MM.1S (cell line): Measurements from ENCODE around the gene MAGEB17.
A peak's percentile ranks its signal among the peaks of the same experiment; 100 is the strongest.

Source experiments
- DNase-seq: peaks from one replicate; pipeline ENCODE4 v3.0.0-alpha.2; 2015
- H2AFZ ChIP-seq: fragments of 300-600 bp; sonication (generic); 2 replicates; pipeline ENCODE4 v1.6.0; 2016; ENCODE audit warnings: antibody characterized with exemption, low read length
- H3F3A ChIP-seq: fragments of 300-600 bp; sonication (generic); 2 replicates; pipeline ENCODE4 v1.6.1; 2016; ENCODE audit warnings: mild to moderate bottlenecking, antibody characterized with exemption, low read length, moderate library complexity, mixed read lengths; ENCODE audit not compliant: insufficient read depth
- H3K27ac ChIP-seq: fragments of 300-600 bp; sonication (generic); 2 replicates; pipeline ENCODE4 v1.5.1; 2016; ENCODE audit warnings: mild to moderate bottlenecking, low read length
- H3K27me3 ChIP-seq: fragments of 300-600 bp; sonication (generic); replicated peaks from 2 replicates; pipeline ENCODE4 v1.6.0; 2016; ENCODE audit warnings: low read length; ENCODE audit not compliant: insufficient read depth
- H3K36me3 ChIP-seq: fragments of 300-600 bp; sonication (generic); replicated peaks from 2 replicates; pipeline ENCODE4 v1.6.1; 2016; ENCODE audit warnings: mild to moderate bottlenecking, low read length, mixed read lengths; ENCODE audit not compliant: insufficient read depth
- H3K4me1 ChIP-seq: fragments of 300-600 bp; sonication (generic); 2 replicates; pipeline ENCODE4 v1.6.1; 2016; ENCODE audit warnings: low read length, mixed read lengths
- H3K4me2 ChIP-seq: fragments of 300-600 bp; sonication (generic); 2 replicates; pipeline ENCODE4 v1.6.0; 2016; ENCODE audit warnings: low read depth, low read length
- H3K4me3 ChIP-seq: fragments of 300-600 bp; sonication (generic); 2 replicates; pipeline ENCODE4 v1.5.1; 2016; ENCODE audit warnings: low read length, mixed read lengths
- H3K79me2 ChIP-seq: fragments of 300-600 bp; sonication (generic); 2 replicates; pipeline ENCODE4 v1.6.1; 2016; ENCODE audit warnings: mixed run types, low read length, mixed read lengths
- H3K9ac ChIP-seq: fragments of 300-600 bp; sonication (generic); 2 replicates; pipeline ENCODE4 v1.6.1; 2016; ENCODE audit warnings: low read length, mixed read lengths
- H3K9me2 ChIP-seq: fragments of 300-600 bp; sonication (generic); replicated peaks from 2 replicates; pipeline ENCODE4 v1.6.1; 2016; ENCODE audit warnings: mild to moderate bottlenecking, low read length, mixed read lengths; ENCODE audit not compliant: insufficient read depth
- H3K9me3 ChIP-seq: fragments of 300-600 bp; sonication (generic); replicated peaks from 2 replicates; pipeline ENCODE4 v1.6.1; 2016; ENCODE audit warnings: mild to moderate bottlenecking, low read length, mixed read lengths; ENCODE audit not compliant: insufficient read depth
- H4K20me1 ChIP-seq: fragments of 300-600 bp; sonication (generic); 2 replicates; pipeline ENCODE4 v1.6.1; 2016; ENCODE audit warnings: mild to moderate bottlenecking, low read length, moderate library complexity, mixed read lengths; ENCODE audit not compliant: insufficient read depth
- CTCF ChIP-seq: fragments of 300-600 bp; sonication (generic); IDR thresholded peaks from 2 replicates; pipeline ENCODE4 v1.5.1; 2016; ENCODE audit warnings: antibody characterized with exemption, low read length, mixed read lengths
- EZH2 ChIP-seq: fragments of 300-600 bp; sonication (generic); optimal IDR thresholded peaks from 2 replicates; pipeline ENCODE3; 2017; ENCODE audit warnings: low read depth, mild to moderate bottlenecking, antibody characterized with exemption, low read length, mixed read lengths
- EZH2phosphoT487 ChIP-seq: fragments of 300-600 bp; sonication (generic); IDR thresholded peaks from 2 replicates; pipeline ENCODE4 v1.6.1; 2018; ENCODE audit warnings: antibody characterized with exemption, low read length

Gene MAGEB17

GRCh38 chrX:16167181-16167580 is at the start of gene MAGEB17:
MAGEB17 (plus strand) TSS chrX:16167481; CDS start chrX:16170383, 2,902 bp downstream.
- Histone ChIP-seq H4K20me1 (no peaks in the 10 kb centered on the region), H3K27me3 (no peaks in the 10 kb centered on the region)

GRCh38 chrX:16119353-16120220 is 47.7 kb upstream of the MAGEB17 start:
- Histone ChIP-seq H4K20me1 (no peaks in the 10 kb centered on the region), H3K4me2 (peak overlapping the region; percentile 78), H3K27me3 (peaks cover 26% of the 10 kb centered on the region), H3K9me2 (no peaks in the 10 kb centered on the region), H2AFZ (no peak overlapping the region), H3K9ac (no peak overlapping the region), H3K36me3 (no peaks in the 10 kb centered on the region), H3K4me1 (peaks cover 18% of the 10 kb centered on the region), H3K4me3 (peak overlapping the region; percentile 37), H3F3A (peaks cover 19% of the 10 kb centered on the region), H3K79me2 (no peaks in the 10 kb centered on the region), H3K27ac (peak overlapping the region; percentile 66; the same call in 1 of the 2 replicates), H3K9me3 (no peaks in the 10 kb centered on the region)
- DNase-seq = peak; percentile 73
- TF ChIP-seq EZH2 = no peak
- no peak for TF ChIP-seq CTCF
- TF ChIP-seq EZH2phosphoT487 = no peak

More at GRCh38 chrX:16167181-16167580, at the start of gene MAGEB17:
- Histone ChIP-seq H3K4me1 (no peaks in the 10 kb centered on the region), H3K4me3 (no peak within 1 kb of the TSS), H3K36me3 (no peaks in the 10 kb centered on the region), H3K79me2 (no peaks in the 10 kb centered on the region), H2AFZ (no peak within 1 kb of the TSS), H3K9ac (no peak within 1 kb of the TSS), H3K9me3 (no peaks in the 10 kb centered on the region), H3K27ac (no peak within 1 kb of the TSS), H3K4me2 (no peak within 1 kb of the TSS), H3K9me2 (no peaks in the 10 kb centered on the region), H3F3A (no peaks in the 10 kb centered on the region)
- DNase-seq = no peak
- no peak for TF ChIP-seq CTCF
- no peak for TF ChIP-seq EZH2phosphoT487
- no peak for TF ChIP-seq EZH2

- Histone ChIP-seq H3K9me2 (no peaks in the 10 kb centered on the region), H3K4me2 (peak overlapping the region; percentile 78), H3K27me3 (peaks cover 34% of the 10 kb centered on the region), H3K9me3 (no peaks in the 10 kb centered on the region), H3K36me3 (no peaks in the 10 kb centered on the region), H3K9ac (no peak overlapping the region), H2AFZ (no peak overlapping the region), H3K79me2 (no peaks in the 10 kb centered on the region), H3K4me1 (peaks cover 19% of the 10 kb centered on the region), H4K20me1 (no peaks in the 10 kb centered on the region), H3K27ac (peak overlapping the region; percentile 66; the same call in 1 of the 2 replicates), H3F3A (peaks cover 19% of the 10 kb centered on the region), H3K4me3 (peak overlapping the region; percentile 37)
- DNase-seq = no peak
- no peak for TF ChIP-seq EZH2
- TF ChIP-seq CTCF = no peak
Measured at GRCh38 chrX:16120431-16120830, 46.9 kb upstream of the MAGEB17 start.
